Skeletal muscle cell (primary cell): ENCODE results near the gene SKAP1.
"Not testable (repeated sequence)": the region's sequence is repeated elsewhere in the genome, so short reads cannot be mapped to it uniquely, and the experiment has no call there.

Experiments used
- DNase-seq: peaks from one replicate; pipeline ENCODE4 v3.0.0-alpha.2; 2010; ENCODE audit warnings: low read depth
- H3K4me3 ChIP-seq: 2 replicates; pipeline ENCODE4 v1.5.1; 2011; ENCODE audit warnings: low read depth, mild to moderate bottlenecking, control low read depth, low read length, moderate library complexity

Gene SKAP1

DNA sequence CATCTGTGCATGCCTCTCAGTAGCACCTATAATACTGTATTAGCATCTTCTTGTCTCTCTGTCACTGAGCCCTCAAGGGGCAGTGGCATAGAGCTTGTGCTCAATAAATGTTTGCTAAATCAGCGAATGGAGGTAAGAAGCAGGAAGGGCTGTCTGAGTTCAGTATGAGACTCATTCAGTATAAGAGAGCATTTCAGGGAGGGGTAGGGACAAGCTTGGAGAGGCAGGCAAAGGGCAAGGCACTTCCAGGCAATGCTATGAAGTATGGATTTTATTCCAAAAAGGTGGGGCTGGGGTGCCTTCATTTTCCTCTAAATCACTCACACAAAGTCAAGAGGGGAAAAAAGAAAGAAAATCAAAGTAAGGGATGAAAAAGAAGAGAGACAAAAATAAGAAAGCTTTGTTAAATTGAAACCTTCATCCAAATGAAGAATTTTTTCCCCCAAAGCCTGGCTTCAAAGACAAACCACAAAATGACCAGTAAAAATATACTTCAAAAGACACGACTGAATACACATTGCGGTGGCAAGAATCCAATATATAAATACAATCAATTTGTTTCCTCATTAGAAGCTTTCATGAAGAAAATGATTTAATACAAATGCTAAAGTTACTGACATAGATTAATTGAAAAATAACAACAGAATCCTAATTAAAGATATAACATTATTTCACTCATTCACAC, 51.2 kb downstream of the SKAP1 start:
- DNase-seq: no peak

DNA sequence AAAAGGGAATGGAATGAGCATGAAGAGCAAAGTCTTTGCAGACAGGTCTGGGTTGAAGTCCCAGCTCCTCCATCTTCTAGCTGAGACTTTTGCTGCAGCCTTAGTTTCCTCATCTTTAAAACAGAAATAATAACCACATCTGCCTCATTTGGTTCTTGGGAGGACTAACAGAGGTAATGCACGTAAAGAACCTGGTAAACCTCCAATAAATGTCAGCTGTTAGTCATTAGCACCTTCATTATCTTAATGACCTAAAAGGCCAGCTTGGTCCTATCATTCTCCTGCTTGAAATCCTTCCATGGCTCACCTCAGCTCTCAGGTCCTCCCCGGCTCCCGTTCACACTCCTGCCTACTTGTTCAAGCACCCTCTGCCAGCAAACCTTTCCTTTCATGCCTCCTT, 51.8 kb downstream of the SKAP1 start:
- no peak for DNase-seq
- H3K4me3 ChIP-seq: no peak overlapping the region

More for the DNA sequence above, 51.2 kb downstream of the SKAP1 start:
- no peak overlapping the region for H3K4me3 ChIP-seq

DNA sequence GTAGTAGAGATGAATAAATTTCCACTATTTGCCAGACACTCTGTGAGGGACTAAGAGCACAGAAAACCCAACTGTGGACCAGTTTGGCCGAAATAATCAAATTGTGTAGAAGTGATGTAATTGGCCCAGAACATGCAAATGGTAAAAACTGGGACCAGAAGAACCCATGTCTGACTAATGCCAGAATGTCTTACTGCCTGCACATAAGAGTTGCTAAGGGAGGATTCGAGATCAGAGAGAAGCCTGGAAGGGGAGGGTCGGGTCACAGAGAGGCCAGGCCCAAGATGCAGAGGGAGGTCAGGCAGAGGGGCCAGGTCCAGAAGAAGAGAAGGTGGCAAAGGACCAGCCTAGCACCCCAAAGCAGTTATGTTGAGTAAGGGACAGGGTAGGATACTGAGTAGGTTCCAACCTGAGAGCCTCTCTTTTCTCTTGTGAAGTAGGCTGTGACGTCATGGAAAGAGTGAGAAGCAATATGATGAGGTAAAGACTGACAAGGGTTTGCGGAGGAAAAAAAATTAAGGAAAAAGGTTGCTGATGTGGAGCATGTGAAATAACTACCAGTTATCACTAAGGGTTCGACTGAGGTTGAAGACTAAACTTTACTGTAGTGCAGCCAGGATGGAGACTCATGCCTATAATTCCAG, 53.2 kb downstream of the SKAP1 start:
- H3K4me3 ChIP-seq: no peak overlapping the region
- no peak for DNase-seq

- DNase-seq: peak; percentile 12
Observed at GRCh38 chr17:48375356-48375755, 54.7 kb downstream of the SKAP1 start.

GRCh38 chr17:48374650-48375230, 55.3 kb downstream of the SKAP1 start:
- H3K4me3 ChIP-seq: no peak overlapping the region
- no peak for DNase-seq

More at GRCh38 chr17:48375356-48375755, 54.7 kb downstream of the SKAP1 start:
- no peak overlapping the region for H3K4me3 ChIP-seq

- no peak for DNase-seq
- no peak overlapping the region for H3K4me3 ChIP-seq
Observed at GRCh38 chr17:48373883-48374282, 56.1 kb downstream of the SKAP1 start.

GRCh38 chr17:48373130-48373830, 56.7 kb downstream of the SKAP1 start:
- no peak overlapping the region for H3K4me3 ChIP-seq

GRCh38 chr17:48368967-48369366, 61.0 kb downstream of the SKAP1 start:
- DNase-seq, H3K4me3 ChIP-seq: not testable (repeated sequence)

More at GRCh38 chr17:48373130-48373830, 56.7 kb downstream of the SKAP1 start:
- no peak for DNase-seq

DNA sequence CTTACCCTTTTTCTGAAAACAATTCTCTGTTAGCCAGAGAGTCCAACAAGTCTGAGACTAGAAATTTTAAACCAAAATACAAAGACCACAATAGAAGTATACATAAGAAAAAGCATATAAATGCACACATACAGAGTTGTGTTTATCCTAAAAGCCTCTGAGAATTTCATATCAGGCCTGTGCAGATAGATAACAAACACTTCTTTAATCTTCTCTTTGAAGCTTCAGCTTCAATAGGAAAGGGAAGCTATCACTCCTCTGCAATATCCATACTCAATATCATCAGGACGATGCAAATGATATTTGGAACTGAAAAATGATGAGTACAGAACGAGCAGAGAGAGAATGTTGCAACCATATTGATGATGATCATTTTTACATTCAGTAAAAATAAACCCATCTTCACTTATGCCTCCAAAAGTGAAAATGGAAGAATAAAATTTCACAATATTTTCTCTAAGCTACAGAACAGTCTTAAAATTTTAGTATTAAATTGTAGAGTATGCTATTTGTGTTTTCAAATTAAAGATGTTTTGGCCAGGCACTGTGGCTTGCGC, 61.6 kb downstream of the SKAP1 start:
- no peak overlapping the region for H3K4me3 ChIP-seq
- DNase-seq: no peak

DNA sequence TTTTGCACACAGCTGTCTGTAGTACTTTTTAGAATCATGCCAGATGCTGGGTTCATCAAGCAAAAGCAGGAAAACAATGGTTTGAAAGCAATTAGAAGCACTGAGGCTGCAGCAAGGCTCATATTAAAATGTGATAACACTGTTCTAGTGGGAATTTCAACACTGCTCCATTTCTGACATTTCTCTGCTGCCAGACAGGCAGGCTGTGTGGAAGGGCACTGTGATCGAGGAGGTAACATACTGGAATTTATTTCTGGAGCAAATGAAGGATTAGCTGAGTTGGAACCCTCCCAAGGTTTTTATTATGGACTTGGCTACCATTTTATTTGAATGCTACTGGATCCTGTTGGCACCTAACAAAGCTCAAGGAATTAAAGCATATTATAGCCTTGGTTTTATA, 66.9 kb downstream of the SKAP1 start:
- H3K4me3 ChIP-seq: no peak overlapping the region
- DNase-seq: no peak

DNA sequence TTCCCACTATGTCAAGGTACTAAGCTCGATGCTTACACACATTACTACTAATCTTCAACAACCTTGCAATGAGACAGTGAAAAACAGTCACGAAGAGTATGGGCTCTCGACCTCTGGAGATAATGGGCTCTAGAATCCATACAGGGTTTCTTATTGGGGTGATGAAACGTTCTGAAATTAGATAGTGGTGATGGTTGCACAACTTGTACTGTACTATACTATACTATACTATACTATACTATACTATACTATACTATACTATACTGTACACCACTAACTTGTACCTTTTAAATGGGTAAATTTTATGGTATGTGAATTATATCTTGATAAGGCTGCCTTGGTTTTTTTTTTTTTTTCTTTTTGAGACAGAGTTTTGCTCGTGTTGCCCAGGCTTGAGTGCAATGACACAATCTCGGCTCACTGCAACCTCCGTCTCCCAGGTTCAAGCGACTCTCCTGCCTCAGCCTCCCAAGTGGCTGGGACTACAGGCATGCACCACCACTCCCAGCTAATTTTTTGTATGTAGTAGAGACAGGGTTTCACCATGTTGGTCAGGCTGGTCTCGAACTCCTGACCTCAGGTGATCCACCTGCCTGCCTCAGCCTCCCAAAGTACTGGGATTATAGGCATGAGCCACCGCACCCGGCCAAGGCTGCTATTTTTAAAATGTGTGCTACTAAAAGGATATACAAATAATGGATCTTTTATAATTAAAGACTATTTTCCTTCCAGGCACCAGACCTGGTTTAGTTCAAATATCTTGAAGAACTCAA, 69.0 kb downstream of the SKAP1 start:
- not testable (repeated sequence) for H3K4me3 ChIP-seq, DNase-seq

- no peak for DNase-seq
Observed at GRCh38 chr17:48357779-48358602, 72.0 kb downstream of the SKAP1 start.

GRCh38 chr17:48356866-48357265, 73.1 kb downstream of the SKAP1 start:
- no peak for DNase-seq
- no peak overlapping the region for H3K4me3 ChIP-seq

More at GRCh38 chr17:48357779-48358602, 72.0 kb downstream of the SKAP1 start:
- no peak overlapping the region for H3K4me3 ChIP-seq

DNA sequence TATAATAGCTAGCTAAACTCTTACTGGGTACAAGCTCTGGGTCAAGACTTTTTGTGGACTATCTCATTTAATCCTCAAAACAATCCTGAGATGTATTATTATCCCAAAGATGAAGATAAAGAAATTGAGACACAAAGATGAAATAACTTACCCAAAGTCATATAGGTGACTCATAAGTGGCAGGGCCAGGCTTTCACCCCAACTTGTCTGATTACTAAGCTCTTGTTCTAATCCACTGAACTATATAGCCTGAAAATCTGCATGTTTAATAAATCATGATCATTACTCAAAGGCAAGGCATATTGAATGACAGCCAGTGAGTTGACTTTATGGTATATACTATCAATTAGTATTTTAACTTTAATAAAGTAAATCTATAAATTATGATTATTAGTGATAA, 77.4 kb downstream of the SKAP1 start:
- no peak overlapping the region for H3K4me3 ChIP-seq
- DNase-seq: no peak

DNA sequence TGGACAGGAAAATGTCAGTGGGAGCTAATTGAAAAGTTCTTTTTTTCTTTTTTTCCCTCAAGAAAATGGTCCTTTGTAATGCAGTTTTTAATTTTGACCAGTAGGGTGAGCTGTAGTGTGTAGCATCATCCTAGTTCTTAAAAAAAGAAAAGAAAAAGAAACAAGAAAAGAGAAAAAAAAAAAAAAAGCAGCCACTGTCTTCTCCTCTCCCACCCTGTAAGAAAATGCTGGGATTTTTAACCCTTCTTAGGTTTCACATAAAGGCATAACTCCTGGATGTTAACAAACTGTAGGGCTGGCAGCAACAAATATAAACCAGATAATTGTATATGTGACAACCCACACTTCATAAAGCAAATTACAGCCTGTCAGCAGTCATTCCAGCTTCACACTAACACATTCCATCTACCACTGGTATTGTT, 78.1 kb downstream of the SKAP1 start:
- no peak overlapping the region for H3K4me3 ChIP-seq
- no peak for DNase-seq

GRCh38 chr17:48348352-48348751, 81.7 kb downstream of the SKAP1 start:
- no peak for DNase-seq
- H3K4me3 ChIP-seq: no peak overlapping the region

DNA sequence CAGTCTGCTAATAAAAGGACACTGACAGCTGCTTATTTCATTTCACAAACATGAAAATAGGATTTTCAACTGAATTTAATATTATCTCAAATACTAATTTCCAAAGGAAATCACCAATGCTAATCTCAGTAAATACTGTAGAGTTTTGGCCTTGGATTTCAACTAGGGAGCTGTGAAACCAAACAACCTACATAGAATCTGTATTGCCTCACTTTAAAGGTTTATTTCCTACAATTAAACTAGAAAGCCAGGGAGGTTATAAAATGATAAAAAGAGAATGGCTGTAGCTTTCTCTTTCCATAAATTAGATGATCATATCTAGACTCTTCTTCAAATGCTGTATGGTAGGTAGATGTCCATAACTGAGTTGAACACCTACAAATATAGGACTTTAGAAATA, 82.8 kb downstream of the SKAP1 start:
- H3K4me3 ChIP-seq: no peak overlapping the region
- no peak for DNase-seq

DNA sequence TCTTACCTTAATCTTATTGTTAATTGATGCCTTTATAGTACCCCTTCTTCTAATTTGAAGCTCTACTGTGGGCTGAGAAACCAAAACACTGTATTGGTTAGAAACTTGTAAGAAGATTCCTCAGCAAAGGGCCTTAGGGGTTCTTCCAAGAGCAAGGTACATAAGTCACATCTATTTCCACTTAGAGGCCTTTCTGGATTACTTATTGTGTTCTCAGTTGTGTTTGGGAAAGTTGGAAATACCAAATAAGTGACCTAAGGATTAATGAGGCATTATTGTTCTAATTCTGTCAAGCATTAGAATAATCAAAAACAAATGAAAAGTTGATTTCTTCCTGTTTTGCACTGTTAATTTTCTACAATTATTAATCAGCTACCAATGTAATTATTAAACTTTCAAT, 85.8 kb downstream of the SKAP1 start:
- H3K4me3 ChIP-seq: no peak overlapping the region
- no peak for DNase-seq
